ENCODE results near the gene SUN5. TPM values are rescaled to one million over a fixed set of nuclear protein-coding genes. Genes with fewer than 3 reads are reported as not detected.

SUN5 gene
- total RNA-seq, 1 donor from 2014 or later, result not detected

- intact Hi-C loops (cut with micrococcal nuclease), result no loop called here
- no peaks in the 10 kb centered on the region for H3K27me3 Mint-ChIP-seq
- no peaks in the 10 kb centered on the region for H3K4me1 Mint-ChIP-seq
- DNase-seq, result no peak
- CTCF ChIA-PET, result no interaction called here
- no peak overlapping the region for H3K27ac Mint-ChIP-seq
- ATAC-seq (ENCODE audit: low read depth), result no peak
- H3K36me3 Mint-ChIP-seq (ENCODE audit: low read depth), result no peaks in the 10 kb centered on the region
- H3K9me3 Mint-ChIP-seq, result no peaks in the 10 kb centered on the region
- POLR2A ChIA-PET, result no interaction called here
- no peak overlapping the region for H3K4me3 Mint-ChIP-seq
- TF ChIP-seq CTCF (IDR thresholded peaks at IDR 0.05), result no peak
Measured at GRCh38 chr20:33022694-33023438, 18.6 kb upstream of the SUN5 start.

GRCh38 chr20:33022289-33022688 lies 18.1 kb upstream of the SUN5 start:
- no peaks in the 10 kb centered on the region for H3K9me3 Mint-ChIP-seq
- no peak overlapping the region for H3K27ac Mint-ChIP-seq
- no peak for ATAC-seq (ENCODE audit: low read depth)
- H3K36me3 Mint-ChIP-seq (ENCODE audit: low read depth), result no peaks in the 10 kb centered on the region
- POLR2A ChIA-PET, result no interaction called here
- H3K27me3 Mint-ChIP-seq, result no peaks in the 10 kb centered on the region
- CTCF ChIA-PET, result no interaction called here
- H3K4me3 Mint-ChIP-seq, result no peak overlapping the region
- DNase-seq, result no peak
- TF ChIP-seq CTCF (IDR thresholded peaks at IDR 0.05), result no peak
- no peaks in the 10 kb centered on the region for H3K4me1 Mint-ChIP-seq
- intact Hi-C loops (cut with micrococcal nuclease), result no loop called here

GRCh38 chr20:33021879-33022278 lies 17.6 kb upstream of the SUN5 start:
- no peaks in the 10 kb centered on the region for H3K4me1 Mint-ChIP-seq
- CTCF ChIA-PET, result no interaction called here
- no peak for TF ChIP-seq CTCF (IDR thresholded peaks at IDR 0.05)
- intact Hi-C loops (cut with micrococcal nuclease), result no loop called here
- POLR2A ChIA-PET, result no interaction called here
- no peaks in the 10 kb centered on the region for H3K27me3 Mint-ChIP-seq
- no peak for DNase-seq
- no peak overlapping the region for H3K4me3 Mint-ChIP-seq
- no peaks in the 10 kb centered on the region for H3K36me3 Mint-ChIP-seq (ENCODE audit: low read depth)
- no peak for ATAC-seq (ENCODE audit: low read depth)
- H3K9me3 Mint-ChIP-seq, result no peaks in the 10 kb centered on the region
- no peak overlapping the region for H3K27ac Mint-ChIP-seq

GRCh38 chr20:33020278-33021161 lies 16.3 kb upstream of the SUN5 start:
- POLR2A ChIA-PET, result no interaction called here
- no peaks in the 10 kb centered on the region for H3K36me3 Mint-ChIP-seq (ENCODE audit: low read depth)
- intact Hi-C loops (cut with micrococcal nuclease), result no loop called here
- H3K9me3 Mint-ChIP-seq, result no peaks in the 10 kb centered on the region
- H3K27me3 Mint-ChIP-seq, result no peaks in the 10 kb centered on the region
- H3K27ac Mint-ChIP-seq, result no peak overlapping the region
- CTCF ChIA-PET, result no interaction called here
- H3K4me1 Mint-ChIP-seq, result no peaks in the 10 kb centered on the region
- DNase-seq (no peak), ATAC-seq (ENCODE audit: low read depth) (no peak)
- TF ChIP-seq CTCF (IDR thresholded peaks at IDR 0.05), result no peak
- H3K4me3 Mint-ChIP-seq, result no peak overlapping the region

GRCh38 chr20:33019465-33020277 lies 15.4 kb upstream of the SUN5 start:
- ATAC-seq (ENCODE audit: low read depth), result no peak
- Mint-ChIP-seq H3K4me3 (no peak overlapping the region), H3K9me3 (no peaks in the 10 kb centered on the region), H3K36me3 (ENCODE audit: low read depth) (no peaks in the 10 kb centered on the region), H3K27me3 (no peaks in the 10 kb centered on the region), H3K4me1 (no peaks in the 10 kb centered on the region), H3K27ac (no peak overlapping the region)
- POLR2A ChIA-PET, result no interaction called here
- intact Hi-C loops (cut with micrococcal nuclease), result no loop called here
- TF ChIP-seq CTCF (IDR thresholded peaks at IDR 0.05), result no peak
- no peak for DNase-seq
- CTCF ChIA-PET, result no interaction called here
